ENCODE data around the gene ITIH4. TPM values are rescaled to one million over a fixed set of nuclear protein-coding genes. Genes with fewer than 3 reads are reported as not detected.

Gene ITIH4
- total and polyA plus RNA-seq, 2 of the 13 experiments (the other 11 are each of a cell fraction or from before 2014, with no cell fraction given): 2.7 to 5.3 TPM

GRCh38 chr3:52771702-52772101 lies 58.8 kb downstream of the ITIH4 start:
- CTCF ChIA-PET (ENCODE audit: low intra/inter-chr PET ratio, low total read pairs): no interaction called here
- peaks cover 17% of the 10 kb centered on the region for H3K79me2 ChIP-seq (ENCODE audit: insufficient read depth, low read length)
- no peak overlapping the region for H3K4me3 ChIP-seq (replicated peaks in 1 of 3; ENCODE audit: insufficient read depth in 1 of 3, low read depth in 2 of 3, low read length in 3 of 3)
- intact Hi-C loops (cut with micrococcal nuclease; ENCODE audit: unreplicated experiment) (loop anchor here (2.0 to 10.0 kb wide), 2 partner anchors 15 to 53 kb away; no protein-coding TSS in a partner anchor), in situ Hi-C loops (cut with HindIII; ENCODE audit: extremely low pct_ligation_motif_present, low pct_unique_long_range_greater_than_20kb) (no loop called here)
- no peaks in the 10 kb centered on the region for H4K20me1 ChIP-seq (ENCODE audit: insufficient read depth, low read length)
- peaks cover 3 to 13% of the 10 kb centered on the region in 2 experiments; a peak in 3 of 5 replicates for H3K36me3 ChIP-seq (replicated peaks in 1 of 2; ENCODE audit: control insufficient read depth in 1 of 2, insufficient read depth in 2 of 2, low read length in 2 of 2)
- no peaks in the 10 kb centered on the region for H3K9me3 ChIP-seq (ENCODE audit: low read length)
- BruUV-seq (replicated peaks): no TSS peak
- POLR2A ChIA-PET: interaction anchor here (1.3 to 18.4 kb wide), 8 partner anchors 8 to 66 kb away, joined by 3 to 466 read pairs (median 10); partner anchors contain the start of genes GLT8D1, ITIH3 and SPCS1
- no peak for DNase-seq (ENCODE audit: low spot score)
- no peaks in the 10 kb centered on the region for H3K27me3 ChIP-seq (ENCODE audit: control insufficient read depth in 1 of 2, insufficient read depth in 2 of 2, low read length in 2 of 2)
- H2AFZ ChIP-seq (ENCODE audit: low read length): no peak overlapping the region
- peak overlapping the region; percentile 80 for H3K27ac ChIP-seq (ENCODE audit: extremely low read length, insufficient read depth, low read length)
- FAIRE-seq: no peak
- no peak for ATAC-seq
- TF ChIP-seq ZNF512B (CRISPR knock-in tag; IDR thresholded peaks at IDR 0.05; ENCODE audit: borderline replicate concordance): no peak
- no peak for TF ChIP-seq TP53 (CRISPR knock-in tag; conservative IDR thresholded peaks at IDR 0.05)
- TF ChIP-seq ZNF281 (CRISPR knock-in tag; IDR thresholded peaks at IDR 0.05; ENCODE audit: borderline replicate concordance): no peak
- TF ChIP-seq NFE2 (CRISPR knock-in tag; IDR thresholded peaks at IDR 0.05): no peak
- no peak for TF ChIP-seq CENPT (CRISPR knock-in tag; IDR thresholded peaks at IDR 0.05; ENCODE audit: low read depth)
- no peak for TF ChIP-seq ZNF280B (CRISPR knock-in tag; IDR thresholded peaks at IDR 0.05; ENCODE audit: borderline replicate concordance)
- TF ChIP-seq CBX5 (CRISPR knock-in tag; IDR thresholded peaks at IDR 0.05; ENCODE audit: borderline replicate concordance): no peak
- peak overlapping the region; percentile 94 for H3K4me2 ChIP-seq (ENCODE audit: low read depth, low read length)
- H3K4me1 ChIP-seq (ENCODE audit: insufficient read depth, low read length): peaks cover 70% of the 10 kb centered on the region
- 94% methylated on average over 10 of the region's 10 CpGs for WGBS (ENCODE audit: low lambda C conversion rate)
- H3K9ac ChIP-seq (ENCODE audit: insufficient read depth, low read depth, low read length): peak overlapping the region; percentile 79; the same call in 1 of the 2 replicates

All from HepG2 (cell line).